Activated CD8-positive, alpha-beta memory T cell treated with anti-CD3 and anti-CD28 coated beads, Interleukin-2, amount 50 U/mL, for 48 hours (primary cell): ENCODE data around the gene TRIM9.
"Not testable (repeated sequence)": the region's sequence is repeated elsewhere in the genome, so short reads cannot be mapped to it uniquely, and the experiment has no call there.

Experiments
- DNase-seq: peaks from one replicate; pipeline ENCODE4 v3.0.0-alpha.2; 2020

The TRIM9 gene

DNA sequence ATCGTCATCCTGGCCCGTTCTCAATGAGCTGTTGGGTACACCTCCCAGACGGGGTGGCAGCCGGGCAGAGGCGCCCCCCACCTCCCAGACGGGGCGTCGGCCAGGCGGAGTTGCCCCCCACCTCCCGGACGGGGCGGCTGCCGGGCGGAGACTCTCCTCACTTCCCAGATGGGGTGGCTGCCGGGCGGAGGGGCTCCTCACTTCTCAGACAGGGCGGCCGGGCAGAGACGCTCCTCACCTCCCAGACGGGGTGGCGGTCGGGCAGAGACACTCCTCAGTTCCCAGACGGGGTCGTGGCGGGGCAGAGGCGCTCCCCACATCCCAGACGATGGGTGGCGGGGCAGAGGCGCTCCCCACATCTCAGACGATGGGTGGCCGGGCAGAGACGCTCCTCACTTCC, 138.5 kb downstream of the TRIM9 start:
- not testable (repeated sequence) for DNase-seq

- peak; percentile 65 for DNase-seq
Measured at GRCh38 chr14:50955373-50956043, 139.4 kb downstream of the TRIM9 start.

DNA sequence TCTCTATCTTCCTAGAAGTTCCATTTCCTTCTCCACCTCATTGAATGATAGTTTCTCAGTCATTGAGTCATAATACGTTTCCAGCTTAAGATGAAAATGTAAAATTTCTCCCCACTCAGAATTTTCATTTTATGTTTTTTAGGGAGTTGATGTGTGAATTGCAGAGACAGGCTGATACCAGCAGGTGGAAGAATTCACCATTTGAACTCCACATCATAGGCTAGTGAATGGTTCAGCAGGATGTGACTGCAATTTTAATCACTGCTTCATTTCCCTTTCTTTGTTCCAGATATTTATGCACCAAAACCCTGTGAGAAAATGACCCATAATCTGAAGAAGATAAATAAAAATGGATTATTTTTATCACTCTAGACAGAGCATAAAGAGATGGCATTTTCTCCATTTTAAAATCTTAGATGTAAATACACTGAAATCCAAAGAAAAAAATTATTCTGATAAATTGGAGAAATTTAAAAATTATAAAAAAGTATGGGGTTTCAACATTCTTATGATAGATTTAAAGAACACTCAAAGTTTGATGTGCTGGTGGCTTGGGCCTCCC, 140.0 kb downstream of the TRIM9 start:
- DNase-seq, result no peak

- DNase-seq, result no peak
Measured at GRCh38 chr14:50953502-50953901, 141.4 kb downstream of the TRIM9 start.

- no peak for DNase-seq
Measured at GRCh38 chr14:50951032-50951431, 143.9 kb downstream of the TRIM9 start.

DNA sequence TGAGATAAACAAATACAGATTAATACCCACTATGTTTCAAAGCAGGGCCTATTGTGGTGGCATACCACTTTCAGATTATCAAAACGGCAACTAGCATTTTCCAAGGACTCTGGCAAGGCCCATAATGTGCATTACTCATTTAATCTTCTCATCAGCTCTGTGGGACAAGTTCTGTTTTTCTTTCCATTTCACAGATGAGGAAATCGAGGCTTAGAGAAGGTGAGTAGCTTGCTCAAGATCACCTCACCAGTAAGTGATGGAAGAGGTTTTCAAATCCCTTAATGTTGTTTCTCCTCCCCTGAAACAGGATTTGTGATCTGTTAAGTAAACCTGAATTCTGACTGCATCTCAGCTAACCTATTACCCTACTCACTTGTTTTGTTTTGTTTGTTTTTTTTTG, 146.7 kb downstream of the TRIM9 start:
- DNase-seq, result no peak

DNA sequence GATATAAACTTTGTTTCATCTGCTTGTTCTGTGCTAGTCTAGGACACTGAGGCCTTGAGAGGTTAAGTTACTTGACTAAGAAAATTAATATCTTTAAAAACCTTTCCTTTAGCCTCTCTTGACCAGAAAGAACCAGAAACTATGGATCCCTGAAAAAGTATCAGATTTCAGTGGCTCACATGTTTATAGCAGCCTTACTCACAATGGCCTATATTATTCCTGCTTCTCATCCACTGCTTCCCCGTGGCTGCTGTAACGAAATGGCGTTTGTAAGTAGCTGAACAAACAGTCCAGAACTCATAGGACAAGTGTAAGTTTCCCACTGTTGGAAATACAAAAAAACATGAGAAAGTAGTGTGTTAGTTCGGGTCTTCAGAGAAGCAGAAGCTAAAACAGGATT, 147.5 kb downstream of the TRIM9 start:
- DNase-seq, result no peak

DNA sequence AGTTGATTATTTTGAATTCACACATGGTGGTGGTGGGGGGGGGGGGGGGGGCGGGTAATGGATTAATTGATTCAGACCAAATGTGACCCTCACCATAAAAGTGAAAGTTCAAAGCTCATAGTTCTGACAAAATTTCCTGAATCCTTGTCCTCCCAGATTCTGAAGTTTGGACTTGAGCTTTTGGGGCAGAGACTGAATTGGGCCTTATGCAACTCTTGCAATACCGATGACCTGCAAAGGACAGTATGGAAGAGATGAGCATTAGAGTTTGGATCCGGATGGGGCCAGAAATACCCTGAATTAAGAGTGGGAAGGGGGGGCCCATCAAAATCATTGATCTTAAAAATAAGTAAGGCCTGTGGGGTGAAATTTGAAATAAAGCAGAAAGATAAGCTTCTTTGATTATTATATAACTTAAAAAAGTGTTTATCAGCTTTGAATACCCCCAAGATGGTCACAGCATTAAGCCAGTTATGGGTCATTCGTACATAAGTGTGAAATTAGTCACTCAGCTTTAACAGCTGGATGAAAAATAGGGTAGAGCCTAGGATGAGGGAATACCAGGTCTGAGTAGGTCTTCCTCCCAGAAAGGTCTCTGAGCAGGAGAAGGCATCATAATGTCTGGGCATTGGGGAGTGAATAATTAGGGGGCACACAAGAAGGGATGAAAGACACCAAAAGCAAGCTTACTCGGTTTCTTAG, 148.5 kb downstream of the TRIM9 start:
- no peak for DNase-seq

DNA sequence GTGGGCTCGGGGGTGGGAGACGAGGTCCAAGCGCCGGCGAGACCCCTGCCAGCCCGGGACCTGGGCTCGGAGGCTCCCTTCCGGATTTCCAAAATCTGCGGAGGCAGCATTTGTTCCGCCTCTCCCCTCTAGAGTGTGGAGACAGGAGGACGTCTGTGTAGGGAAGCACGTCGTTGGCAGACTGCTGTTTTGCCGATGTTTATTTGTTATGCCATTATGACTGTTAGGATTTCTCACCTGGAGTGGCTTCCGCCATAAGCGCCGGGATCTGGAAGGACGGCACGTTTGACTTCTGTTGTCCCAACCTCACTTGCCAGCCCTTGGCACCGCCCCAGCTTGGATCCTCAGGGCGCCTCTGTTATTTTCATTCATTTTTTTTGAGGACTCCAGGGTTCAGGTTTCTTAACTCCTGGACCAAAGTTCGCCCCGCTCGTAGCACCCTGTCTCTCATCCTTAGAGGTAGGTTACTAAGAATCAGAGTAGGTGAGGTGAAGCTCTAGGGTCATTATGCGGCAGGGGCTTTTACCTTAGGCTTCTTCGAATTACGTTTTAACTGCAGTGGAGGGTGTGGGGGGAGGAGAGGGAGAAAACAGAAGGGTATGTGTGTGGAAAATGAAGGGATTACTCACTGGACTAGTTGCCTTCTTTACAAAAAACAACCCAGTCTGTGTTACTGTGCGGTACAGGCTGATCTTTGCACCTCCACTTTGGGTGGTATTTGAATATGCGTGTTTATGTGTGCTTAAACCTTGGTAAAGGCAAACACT, 150.1 kb downstream of the TRIM9 start:
- peak; percentile 57 for DNase-seq

DNA sequence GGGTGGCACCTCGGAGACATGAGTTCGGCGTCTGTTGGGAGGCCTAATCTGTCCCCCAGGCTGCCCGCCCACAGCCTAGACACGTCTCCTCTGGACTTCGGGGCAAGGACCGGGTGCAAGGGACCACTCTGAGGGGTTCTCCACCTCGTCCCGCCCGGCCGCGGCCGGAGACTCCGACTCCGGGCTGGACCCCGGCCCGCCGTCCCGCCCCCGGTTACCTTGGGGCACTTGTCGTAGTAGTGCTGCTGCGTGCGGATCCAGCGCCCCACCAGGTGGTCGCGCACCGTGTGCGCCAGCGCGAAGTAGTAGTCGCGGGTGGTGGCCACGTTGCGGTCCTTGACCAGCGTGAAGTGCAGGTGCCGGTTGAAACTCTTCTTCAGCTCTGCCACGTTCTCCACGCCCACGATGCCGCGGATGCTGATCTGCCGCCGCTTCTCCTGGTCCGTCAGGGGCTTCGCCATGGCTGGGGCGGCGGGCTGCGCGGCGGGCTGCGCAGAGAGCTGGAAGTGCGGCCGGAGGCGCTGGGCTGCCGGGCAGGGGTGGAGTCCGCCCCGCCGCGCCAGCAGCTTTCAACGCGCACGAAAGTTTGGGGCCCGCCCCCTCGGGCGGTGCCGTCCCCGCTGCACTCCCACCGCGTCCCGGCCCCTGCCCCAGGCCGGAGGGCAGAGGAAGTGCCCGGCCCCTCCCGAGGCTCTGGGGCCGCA, 150.8 kb downstream of the TRIM9 start, which contains the start of gene PYGL:
PYGL (minus strand) TSS at position 541 of the 704 bp plus-strand sequence; CDS start at position 461, 80 bp downstream.
- peak; percentile 72 for DNase-seq

DNA sequence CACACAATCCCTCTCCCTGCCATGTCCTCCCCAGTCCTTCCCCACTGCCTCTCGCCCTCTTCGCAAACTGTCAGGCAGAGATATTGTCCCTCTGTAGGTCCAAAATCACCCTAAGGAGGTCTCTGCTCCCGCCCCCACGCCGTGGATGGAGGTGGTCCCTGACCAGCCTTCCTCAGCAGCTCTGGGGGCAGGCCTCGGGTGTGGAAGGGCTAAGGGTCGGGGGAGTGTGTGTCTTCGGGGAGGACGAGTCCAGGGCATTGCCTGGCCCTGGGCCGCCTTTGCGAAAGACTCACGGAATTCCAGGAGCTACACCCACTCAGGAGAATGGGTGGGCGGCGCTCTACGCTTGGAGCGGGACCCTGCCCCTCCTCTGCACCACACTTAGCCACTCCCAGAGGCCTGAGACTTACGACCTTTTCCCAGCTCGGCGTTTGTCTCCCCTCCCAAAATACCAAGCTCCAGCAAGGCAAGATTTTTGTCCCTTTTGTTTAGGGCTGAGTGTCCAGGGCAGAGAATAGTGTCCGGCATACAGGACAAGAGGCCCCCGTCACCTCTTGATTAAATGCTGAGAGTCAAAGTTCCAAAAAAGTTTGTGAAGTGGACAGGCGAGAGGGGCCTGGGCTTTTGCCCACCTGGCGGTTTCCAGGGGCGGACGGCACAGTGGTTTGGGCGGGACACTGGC, 151.5 kb downstream of the TRIM9 start:
- DNase-seq, result peak; percentile 64

GRCh38 chr14:50941638-50942037, 153.3 kb downstream of the TRIM9 start:
- DNase-seq, result not testable (repeated sequence)

- DNase-seq, result no peak
Measured at GRCh38 chr14:50941151-50941550, 153.8 kb downstream of the TRIM9 start.

GRCh38 chr14:50937800-50938199, 157.1 kb downstream of the TRIM9 start:
- no peak for DNase-seq

- DNase-seq, result no peak
Measured at GRCh38 chr14:50937325-50937724, 157.6 kb downstream of the TRIM9 start.

GRCh38 chr14:50936882-50937281, 158.0 kb downstream of the TRIM9 start:
- no peak for DNase-seq

GRCh38 chr14:50936016-50936340, 158.9 kb downstream of the TRIM9 start:
- DNase-seq, result no peak

DNA sequence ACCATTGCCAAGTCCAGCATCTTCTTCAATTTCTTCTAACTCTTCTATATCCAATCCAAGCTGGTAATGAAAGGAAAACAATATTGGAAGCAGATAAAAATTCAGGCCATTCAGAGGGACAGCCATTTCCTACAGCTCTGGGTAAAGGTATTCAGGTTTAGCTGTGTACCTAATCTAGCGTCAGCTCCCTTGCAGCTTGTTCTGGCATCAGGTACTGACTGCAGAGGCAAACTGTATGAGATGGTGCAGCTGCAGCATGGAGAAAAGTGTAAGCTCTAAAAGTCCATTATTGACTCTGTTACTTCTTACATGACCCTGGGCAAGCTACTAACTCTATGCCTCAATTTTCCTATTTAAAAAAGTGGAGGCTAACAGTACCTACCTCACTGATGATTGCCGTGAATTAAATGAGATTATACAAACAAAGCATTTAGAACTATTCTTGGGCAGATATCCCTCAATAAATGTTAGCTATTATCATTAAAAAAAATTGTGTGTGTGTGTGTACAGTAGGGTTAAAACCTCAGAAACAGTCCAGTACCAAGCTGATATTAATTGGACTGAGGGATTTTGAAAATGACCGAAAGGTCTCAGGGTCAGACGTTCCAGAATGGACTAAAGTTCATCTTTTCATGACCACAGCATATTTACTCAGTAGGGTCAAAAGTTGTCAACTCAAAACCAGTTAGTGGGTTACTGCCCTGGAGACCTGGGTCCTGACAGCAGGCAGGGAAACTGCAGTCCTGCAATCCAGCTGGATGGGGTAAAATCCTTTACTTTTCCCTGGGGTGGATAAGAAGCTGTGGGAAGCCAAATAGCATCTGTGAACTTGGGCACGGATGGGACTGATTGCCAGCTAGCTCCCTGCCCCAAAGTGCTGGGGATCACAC, 159.5 kb downstream of the TRIM9 start:
- no peak for DNase-seq

GRCh38 chr14:50932592-50933495, 162.1 kb downstream of the TRIM9 start:
- DNase-seq, result no peak

DNA sequence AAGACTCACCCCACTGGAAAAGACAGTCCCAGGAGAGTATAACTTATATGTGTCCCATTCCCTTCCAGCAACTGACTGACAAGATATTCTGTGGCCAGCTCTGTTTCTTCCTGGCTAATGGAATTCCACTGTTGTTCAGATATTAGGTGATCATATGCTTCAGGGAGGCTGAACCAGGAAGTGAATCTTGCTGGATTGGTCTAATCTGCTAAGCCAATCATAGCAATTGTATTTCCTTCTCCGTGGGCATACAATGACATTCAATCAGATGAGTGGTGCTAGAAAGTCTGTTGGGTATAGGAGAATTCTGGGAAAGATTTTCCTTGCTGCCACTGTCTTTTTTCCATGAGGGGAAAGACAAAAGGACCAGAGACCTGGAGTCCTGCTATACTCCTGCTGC, 162.7 kb downstream of the TRIM9 start:
- DNase-seq, result no peak
